ENCODE results near the gene SH2D6. TPM values are rescaled to one million over a fixed set of nuclear protein-coding genes. Genes with fewer than 3 reads are reported as not detected.

SH2D6 gene
- total and polyA plus RNA-seq, 9 of the 15 experiments (the other 6 are each of a cell fraction or from before 2014, with no cell fraction given), result 0.07 to 0.76 (median 0.33) TPM; not detected in 2

GRCh38 chr2:85420536-85421259 lies 2.2 kb downstream of the SH2D6 start (continued):
- TF ChIP-seq THRB (CRISPR knock-in tag; conservative IDR thresholded peaks at IDR 0.05), result 0 out of 2 replicates have a peak, but pooled peaks have one; percentile 68
- 0 out of 4 replicates have a peak, but pooled peaks of 1 of the 2 experiments have one; percentile 22 for TF ChIP-seq KDM4B (IDR thresholded peaks at IDR 0.05; ENCODE audit: borderline replicate concordance in 2 of 2, low read depth in 1 of 2)
- no peak for TF ChIP-seq ZNF274 (IDR thresholded peaks at IDR 0.05; ENCODE audit: borderline replicate concordance, low read depth, low read length)
- TF ChIP-seq, protein P1, sequence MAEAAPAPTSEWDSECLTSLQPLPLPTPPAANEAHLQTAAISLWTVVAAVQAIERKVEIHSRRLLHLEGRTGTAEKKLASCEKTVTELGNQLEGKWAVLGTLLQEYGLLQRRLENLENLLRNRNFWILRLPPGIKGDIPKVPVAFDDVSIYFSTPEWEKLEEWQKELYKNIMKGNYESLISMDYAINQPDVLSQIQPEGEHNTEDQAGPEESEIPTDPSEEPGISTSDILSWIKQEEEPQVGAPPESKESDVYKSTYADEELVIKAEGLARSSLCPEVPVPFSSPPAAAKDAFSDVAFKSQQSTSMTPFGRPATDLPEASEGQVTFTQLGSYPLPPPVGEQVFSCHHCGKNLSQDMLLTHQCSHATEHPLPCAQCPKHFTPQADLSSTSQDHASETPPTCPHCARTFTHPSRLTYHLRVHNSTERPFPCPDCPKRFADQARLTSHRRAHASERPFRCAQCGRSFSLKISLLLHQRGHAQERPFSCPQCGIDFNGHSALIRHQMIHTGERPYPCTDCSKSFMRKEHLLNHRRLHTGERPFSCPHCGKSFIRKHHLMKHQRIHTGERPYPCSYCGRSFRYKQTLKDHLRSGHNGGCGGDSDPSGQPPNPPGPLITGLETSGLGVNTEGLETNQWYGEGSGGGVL (CRISPR knock-in tag; IDR thresholded peaks at IDR 0.05), result 0 out of 2 replicates have a peak, but pooled peaks have one; percentile 47
- TF ChIP-seq ZNF134 (CRISPR knock-in tag; conservative IDR thresholded peaks at IDR 0.05), result peak; percentile 9; the same call in 1 of the 2 replicates
- TF ChIP-seq SMARCE1 (IDR thresholded peaks at IDR 0.05), result no peak
- TF ChIP-seq PML (IDR thresholded peaks at IDR 0.05; ENCODE audit: low read length), result no peak
- TF ChIP-seq BRF1 (IDR thresholded peaks at IDR 0.05; ENCODE audit: borderline replicate concordance, extremely low read depth, insufficient read length), result no peak
- TF ChIP-seq JUND (IDR thresholded peaks at IDR 0.05; ENCODE audit: borderline replicate concordance, low read depth, low read length), result peak; percentile 63
- peak; percentile 64; the same call in 1 of the 3 replicates for TF ChIP-seq JUND (tag; IDR thresholded peaks at IDR 0.05; ENCODE audit: borderline replicate concordance, low read depth, low read length)
- TF ChIP-seq NRF1 (conservative IDR thresholded peaks at IDR 0.05 in 1 of 2, IDR thresholded peaks at IDR 0.05 in 1 of 2), result no peak
- no peak for TF ChIP-seq CCNT2 (IDR thresholded peaks at IDR 0.05; ENCODE audit: borderline replicate concordance, extremely low read depth, insufficient read length, low read depth, low read length)
- 0 out of 2 replicates have a peak, but pooled peaks have one; percentile 12 for TF ChIP-seq HIVEP1 (CRISPR knock-in tag; IDR thresholded peaks at IDR 0.05)
- no peak; the same call in 1 of the 2 replicates for TF ChIP-seq ETV1 (tag; conservative IDR thresholded peaks at IDR 0.05; ENCODE audit: low read depth)
- no peak for TF ChIP-seq CBX2 (IDR thresholded peaks at IDR 0.05; ENCODE audit: insufficient read depth, low read length, poor library complexity, severe bottlenecking)
- TF ChIP-seq ZNF431 (CRISPR knock-in tag; IDR thresholded peaks at IDR 0.05), result no peak
- TF ChIP-seq BRD9 (IDR thresholded peaks at IDR 0.05; ENCODE audit: low read depth, partially characterized antibody), result peak; percentile 95
- no peak for TF ChIP-seq MBD2 (IDR thresholded peaks at IDR 0.05; ENCODE audit: borderline replicate concordance, low read depth)
- TF ChIP-seq HLTF (IDR thresholded peaks at IDR 0.05), result no peak
- peak; percentile 33; the same call in 1 of the 2 replicates for TF ChIP-seq TCF3 (CRISPR knock-in tag; IDR thresholded peaks at IDR 0.05)
- TF ChIP-seq ZFX (CRISPR knock-in tag; IDR thresholded peaks at IDR 0.05), result no peak
- TF ChIP-seq KHSRP (IDR thresholded peaks at IDR 0.05), result no peak

Data from K562 (cell line).